SKM-1 treated with dmso at 0.1 percent for 144 hours (cell line): ENCODE results near the gene SYNE3.

Source experiments
- DNase-seq: peaks from one replicate; lab custom pipeline; 2025; ENCODE audit not compliant: unreplicated experiment; lab: John Stamatoyannopoulos, UW

Gene SYNE3

DNA sequence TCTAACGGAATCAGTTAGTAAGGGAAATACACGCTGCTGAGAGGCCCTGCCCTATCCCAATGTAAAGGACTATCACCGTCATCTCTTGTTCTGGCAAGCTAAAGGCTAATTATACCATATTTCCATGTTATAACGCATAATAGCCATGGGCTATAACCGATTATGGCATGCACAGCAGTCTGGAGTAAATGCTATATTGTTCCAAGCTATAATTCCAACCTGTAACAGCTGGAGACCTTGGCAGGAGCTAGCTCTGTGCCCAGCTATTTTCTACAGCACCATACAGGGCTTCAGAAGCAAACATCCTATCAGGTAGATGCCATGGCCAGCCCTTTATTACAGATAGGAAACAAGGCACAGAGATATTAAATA is 26.3 kb downstream of the SYNE3 start:
- no peak for DNase-seq

DNA sequence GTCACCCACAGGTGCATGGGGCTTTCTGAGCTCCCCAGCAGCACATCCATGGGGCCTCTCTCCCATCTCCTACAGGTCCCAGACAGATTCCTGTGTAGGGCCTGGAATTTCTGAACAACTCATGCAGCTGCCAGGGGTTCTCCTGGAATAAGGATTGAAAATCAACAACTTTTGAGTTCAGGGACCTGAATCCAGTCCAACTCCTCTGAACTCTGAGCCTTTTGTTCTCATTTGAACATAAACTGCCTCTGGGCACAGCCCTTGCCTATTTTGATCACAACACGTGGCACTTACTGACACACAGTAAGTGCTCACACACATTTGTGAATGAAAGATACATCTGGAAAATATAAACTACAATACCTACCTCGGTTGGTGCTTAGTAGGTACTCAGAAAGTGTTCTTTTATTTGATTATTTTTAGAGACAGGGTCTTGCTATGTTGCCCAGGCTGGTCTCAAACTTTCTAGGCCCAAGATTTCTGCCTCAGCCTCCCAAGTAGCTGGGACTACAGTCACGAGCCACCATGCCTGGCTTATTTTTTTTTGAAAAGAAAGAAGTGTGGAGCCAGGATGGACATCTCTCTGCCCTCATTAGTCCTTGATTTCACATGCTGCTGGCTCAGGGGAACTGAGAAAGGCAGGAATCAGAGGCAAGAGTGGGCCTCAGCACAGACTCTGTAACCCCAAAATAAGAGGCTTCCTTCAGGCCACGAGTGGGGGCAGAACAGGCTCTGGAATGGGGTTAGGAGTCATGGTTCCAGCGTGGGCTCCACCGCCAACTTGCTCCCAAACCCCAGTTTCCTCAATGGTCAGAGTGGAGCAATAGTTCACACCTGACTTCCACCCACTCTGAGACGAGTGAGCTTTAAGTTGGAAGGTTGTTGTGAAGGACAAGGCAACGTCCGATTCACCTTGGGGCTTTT is 27.0 kb downstream of the SYNE3 start:
- DNase-seq, result no peak

DNA sequence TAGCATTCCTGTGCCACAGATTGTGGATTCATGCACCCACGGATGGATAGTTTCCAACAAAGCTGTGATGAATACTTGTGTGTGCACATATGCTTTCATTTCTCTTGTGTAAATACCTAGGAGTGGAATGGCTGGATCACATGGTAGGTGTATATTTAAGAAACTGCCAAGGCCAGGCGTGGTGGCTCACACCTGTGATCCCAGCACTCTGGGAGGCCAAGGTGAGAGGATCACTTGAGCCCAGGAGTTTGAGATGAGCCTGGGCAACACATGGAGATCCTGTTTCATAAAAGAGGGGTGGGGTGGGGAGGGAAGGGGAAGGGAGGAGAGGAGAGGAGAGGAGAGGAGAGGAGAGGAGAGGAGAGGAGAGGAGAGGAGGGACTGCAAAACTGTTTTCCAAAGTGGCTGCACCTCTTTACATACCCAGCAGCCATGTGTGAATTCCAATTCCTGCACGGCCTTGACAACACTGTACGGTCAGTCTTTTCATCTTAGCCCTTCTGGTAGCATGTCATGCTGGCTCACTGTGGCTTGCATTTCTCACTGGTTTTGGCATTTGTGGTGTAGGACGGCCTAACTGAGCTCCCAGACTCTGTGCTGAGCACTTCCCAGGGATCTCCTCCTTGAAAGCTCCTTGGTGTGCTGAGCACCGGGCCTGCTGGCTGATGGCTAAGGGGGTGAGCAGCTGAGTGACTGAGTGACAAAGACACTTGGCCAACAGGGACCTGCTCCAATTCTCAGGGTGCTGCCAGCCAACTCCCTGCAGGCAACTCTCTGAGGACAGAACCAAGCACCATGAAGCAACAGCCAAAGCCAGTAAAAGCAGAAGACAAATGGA is 27.9 kb downstream of the SYNE3 start:
- no peak for DNase-seq

DNA sequence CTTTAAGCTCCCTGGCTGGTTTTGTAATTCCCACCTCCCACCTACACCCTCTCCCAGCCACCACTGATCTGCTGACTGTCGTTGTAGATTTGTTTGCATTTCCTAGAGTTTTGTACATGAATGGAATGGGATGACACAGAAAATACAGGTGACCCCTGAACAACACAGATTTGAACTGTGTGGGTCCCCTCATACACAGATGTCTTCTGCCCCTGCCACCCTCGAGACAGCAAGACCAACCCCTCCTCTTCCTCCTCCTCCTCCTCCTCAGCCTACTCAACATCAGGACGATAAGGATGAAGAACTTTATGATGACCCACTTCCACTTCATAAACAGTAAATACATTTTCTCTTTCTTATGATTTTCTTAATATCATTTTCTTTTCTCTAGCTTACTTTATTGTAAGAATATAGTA is 28.8 kb downstream of the SYNE3 start:
- DNase-seq, result no peak

DNA sequence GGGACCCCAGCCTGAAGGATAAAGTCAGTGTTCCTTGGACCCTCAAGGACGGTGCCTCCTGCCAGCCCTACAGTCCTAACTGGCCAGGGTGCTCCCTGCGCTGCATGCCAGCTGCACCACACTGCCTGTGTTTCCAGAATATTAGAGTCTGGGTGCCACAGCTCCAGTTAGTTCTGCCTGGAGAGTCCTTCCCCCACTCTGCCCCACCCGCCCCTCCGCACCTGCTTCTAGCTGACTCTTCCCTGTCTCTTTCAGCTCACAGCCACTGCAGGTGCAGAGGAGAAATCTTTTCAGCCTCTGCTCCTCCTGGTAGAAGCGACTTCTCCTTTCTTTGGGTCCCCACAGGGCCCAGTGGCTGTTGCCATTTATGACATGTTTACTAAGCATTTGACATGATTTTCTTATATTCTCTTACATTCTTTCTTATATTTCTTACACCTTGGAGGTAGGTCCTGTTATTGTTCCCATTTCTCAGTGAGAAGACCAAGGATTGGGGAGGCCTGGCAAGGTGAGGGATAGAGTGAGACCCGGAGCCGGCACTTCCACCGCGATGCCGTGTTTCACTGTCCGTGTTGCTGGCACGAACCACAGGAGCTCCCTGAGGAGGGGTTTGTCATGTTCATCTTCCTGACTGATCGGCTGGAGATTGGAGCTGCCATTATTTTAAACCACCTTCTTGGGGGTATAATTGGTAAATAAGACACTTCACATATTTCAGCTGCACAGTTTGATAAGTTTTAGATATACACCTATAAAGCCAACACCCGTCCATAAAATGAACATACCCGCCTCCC is 29.4 kb downstream of the SYNE3 start:
- DNase-seq, result no peak

DNA sequence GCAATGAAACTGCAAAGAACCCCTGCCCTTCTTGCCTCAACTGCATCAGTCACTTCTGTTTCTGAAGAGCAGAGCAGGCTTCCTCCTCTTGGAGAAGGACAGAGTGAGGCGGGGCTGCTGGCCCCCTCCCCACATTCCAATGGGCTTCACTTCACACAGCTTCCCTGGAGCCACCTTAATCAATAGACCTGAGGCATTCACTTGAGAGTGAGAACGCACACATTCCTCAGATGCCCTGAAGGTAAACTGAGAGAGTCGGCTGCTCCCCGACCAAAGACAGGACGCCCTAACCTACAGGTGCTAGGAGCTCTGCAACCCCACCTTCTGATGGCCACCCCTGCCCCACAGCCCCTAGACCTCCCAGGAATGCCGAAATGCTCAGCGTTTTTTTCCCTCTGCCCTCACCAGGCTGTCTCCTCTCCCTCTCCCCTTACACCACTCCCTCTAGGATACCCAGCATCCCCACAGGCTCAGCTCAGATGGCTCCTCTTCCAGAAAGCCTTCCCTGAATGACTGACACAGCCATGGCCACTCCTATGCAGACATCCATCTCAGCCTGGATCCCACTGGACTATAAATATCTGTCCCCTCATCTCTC is 31.1 kb downstream of the SYNE3 start:
- no peak for DNase-seq

DNA sequence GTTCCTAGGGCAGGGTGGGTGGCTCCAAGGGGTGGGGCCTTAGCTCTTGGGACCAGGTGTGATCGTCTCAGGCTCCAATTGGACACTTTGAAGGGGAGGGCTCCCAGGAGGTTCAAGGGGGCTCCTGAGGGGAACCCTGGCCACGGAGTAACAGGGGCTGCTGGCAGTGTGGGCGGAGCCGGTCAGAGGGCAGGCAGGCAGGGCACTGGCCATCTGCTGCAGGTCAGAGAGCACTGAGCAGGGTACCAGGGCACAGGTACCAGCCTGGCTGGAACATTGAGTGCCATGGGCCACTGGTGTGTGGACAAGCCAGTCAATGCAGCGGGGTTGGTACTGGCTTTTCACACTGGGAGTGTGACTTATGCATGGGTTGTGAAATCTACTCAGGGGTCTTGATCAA is 32.2 kb downstream of the SYNE3 start:
- no peak for DNase-seq

DNA sequence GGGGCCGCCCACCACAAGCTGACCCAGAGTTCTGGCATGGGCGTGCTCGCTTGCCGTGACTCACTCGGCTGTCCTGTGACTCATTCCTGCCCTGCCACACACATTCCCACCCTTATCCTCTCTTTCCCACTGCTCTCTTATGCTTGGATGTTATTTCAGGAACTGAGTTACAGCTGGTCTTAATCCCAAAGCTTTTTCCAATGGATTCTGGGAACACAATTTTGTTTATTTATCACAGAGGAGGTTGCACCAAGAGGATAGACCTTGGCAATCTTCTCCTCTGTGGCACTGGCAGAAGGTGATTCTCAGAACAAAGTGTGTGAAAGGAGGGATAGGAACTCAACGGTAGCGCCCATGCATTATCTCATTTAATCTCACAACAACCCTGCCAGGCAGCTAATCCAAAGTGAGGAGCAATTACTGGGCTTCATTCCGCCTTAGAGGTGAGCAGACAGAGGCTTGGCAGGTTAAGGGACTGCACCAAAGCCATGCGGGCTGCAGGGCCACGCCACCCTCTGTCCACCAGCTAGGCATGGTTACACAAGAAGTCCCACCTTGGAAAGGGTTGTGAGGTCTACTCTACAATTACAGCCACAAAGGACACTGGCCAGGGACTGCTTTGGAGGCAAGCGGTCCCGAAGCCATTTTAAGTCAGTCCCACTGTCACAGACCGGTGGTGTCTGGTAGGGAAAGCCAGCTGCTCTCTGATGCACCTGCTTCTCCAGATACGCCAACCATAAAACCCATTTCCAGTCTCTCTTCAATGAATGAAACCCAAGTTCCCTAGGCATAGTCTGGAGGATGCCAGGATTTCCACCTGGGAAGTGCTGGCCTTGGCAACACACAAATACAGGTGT is 32.9 kb downstream of the SYNE3 start:
- no peak for DNase-seq

DNA sequence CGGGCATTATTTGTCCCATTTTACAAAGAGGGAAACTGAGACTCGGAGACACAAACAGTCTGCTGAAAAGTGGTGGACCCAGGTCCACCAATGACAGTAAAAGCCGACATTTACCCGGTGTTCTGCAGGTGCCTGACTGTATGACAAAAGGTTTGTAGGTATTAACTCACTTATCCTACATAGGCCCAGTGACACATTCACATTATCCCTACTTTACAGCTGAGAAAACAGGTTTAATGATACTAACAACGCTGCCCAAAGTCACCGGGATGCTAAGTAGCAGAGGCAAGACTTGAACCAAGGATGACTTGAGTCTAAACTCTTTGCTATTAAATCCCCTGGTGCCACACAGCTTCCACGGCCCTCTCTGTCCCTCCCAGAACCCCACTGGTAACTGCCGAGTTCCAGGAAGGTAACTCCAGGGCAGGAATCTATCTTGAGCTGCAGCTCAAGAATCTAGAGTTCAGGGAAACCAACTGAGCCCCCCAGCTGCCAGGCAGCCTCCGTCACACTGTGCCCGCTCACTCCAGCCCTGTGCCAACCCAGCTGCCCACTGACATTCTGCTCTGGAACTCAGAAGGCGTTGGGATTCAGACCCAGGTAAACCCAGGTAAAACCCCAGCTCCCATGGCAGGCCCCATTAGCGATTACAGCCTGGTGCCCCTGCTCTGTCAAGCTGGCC is 33.7 kb downstream of the SYNE3 start:
- no peak for DNase-seq

DNA sequence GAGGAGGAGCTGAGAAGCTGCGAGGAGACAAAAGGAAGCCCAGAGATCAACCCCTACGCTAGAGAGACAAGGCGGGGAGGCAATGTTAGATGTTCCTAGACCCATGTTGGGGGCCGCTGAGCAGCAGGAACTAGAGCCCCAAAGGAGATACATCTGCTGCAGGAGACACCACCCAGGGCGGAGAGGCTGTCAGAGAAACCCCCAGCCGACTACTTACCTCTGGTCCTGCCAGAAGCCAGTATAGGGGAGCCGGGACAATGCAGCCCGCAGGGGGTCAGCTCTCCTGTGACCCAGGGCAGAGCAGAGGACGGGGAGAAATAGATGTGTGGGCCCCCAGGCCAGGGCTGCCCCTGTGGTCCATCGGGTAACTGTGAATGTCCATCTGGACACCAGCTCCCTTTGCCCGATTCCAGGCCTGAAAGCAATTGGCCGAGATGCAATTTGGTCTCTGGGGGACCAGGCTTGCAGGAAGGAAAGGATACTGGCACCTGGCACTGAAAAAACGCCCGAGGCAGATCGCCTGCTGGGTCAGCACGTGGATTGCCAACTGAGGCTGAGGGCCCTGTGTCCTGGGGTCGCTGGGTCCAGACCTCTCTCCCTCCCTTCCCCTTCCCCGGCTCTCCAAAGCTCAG is 34.9 kb downstream of the SYNE3 start:
- no peak for DNase-seq

DNA sequence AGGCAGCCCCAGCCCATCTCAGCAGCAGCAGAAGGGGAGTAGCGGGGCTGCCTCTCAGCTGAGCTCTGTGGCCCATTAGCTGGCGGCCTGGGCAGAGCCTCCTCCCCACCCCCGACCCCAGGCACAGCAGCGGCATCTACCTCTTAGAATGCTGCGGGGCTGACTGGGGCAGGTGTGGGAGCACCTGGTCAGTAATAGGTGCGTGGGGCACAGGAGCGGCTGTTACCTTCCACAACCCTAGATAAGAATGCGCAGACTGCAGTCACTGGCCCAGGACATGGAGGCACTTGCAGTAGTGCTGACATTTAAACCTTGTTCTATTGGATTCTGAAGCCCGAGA is 35.6 kb downstream of the SYNE3 start:
- no peak for DNase-seq

DNA sequence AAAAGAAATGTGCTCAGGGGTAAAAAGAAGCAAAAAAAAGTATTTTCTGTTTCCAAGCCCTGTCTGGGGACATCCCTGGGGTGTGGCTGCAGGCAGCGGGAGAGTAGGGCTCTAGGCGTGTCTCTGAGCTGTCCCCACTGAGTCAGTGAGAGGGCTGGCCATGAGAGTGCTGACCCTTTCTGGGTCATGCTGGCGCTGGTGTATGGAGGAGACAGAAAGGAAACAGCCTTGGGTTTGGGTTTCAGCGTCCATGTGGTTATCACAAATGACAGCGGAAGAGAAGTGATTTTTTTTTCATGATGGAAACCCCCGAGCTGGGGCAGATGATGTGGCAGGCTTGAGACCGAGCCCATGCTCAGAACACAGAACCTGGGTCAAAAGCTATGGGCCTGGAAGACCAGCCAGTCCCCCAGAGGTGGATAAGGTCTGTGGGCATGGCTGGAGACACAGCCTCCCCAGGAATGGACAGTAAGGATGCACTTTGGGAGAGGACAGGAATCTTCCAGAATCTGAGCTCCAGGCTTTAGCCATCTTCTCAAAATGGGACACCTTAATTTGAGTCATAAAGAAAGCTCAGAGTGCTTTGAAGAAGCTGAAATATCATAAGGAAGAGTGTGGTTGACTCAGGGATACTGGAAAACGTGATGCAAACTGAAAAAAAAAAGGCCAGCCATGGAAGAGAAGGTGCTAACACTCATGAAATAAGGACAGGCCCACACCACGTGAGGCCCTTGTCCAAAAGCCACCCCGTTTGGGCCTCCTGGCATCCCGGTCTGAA is 36.2 kb downstream of the SYNE3 start:
- DNase-seq, result no peak

DNA sequence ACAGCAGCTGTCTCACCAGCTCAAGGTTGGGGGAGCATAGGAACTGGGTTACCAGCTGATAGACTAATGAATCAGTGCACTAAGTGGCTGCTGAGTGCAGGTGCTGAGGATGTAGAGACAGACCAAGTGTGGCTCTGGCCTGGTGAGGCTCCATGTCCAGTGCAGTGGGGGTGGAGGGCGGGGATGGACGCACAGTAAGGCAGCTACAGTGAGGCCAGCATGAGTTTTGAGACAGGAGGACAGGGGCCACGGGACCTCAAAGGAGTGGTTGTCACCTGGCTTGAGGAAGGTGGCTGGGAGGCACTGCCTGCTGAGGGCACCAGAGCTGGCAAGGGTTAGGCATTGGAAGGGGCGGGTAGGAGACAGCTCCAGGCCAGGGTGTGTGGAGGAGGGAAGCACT is 37.0 kb downstream of the SYNE3 start:
- no peak for DNase-seq

DNA sequence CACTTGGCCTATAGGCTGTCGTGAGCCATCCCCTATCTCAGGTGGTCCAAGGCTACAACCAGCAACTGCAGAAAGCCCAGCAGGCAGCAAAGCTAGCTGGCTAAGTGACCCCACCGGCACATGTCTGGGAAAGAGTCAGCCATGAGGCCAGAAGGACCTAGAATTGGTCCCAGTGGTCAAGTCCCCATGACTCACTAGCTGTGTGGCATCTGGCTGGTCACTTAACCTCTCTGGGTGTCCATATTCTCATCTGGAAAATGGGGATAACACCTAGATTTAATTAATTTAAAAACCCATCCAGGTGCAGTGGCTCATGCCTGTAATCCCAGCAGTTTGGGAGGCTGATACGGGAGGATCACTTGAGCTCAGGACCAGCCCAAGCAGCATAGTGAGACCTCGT is 37.6 kb downstream of the SYNE3 start:
- DNase-seq, result no peak

DNA sequence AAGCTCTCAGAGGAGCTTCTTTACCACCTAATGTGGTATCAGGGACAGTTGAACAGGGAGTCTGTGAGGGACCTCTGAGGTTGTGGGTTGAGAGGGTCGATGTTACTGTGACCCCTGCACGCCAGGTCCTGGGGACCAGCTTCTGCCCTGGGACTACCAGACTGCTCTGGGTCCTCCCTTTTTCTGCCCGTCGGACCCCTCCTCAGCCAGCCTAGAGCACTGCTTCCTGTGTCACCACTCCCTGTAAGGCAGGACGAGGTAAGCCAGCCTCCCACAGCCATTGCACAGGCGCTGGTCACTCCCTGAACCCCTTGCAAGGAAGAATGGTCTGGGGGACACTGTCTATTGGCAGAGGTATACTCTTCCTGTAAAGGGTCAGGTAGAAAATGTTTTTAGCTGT is 38.1 kb downstream of the SYNE3 start:
- DNase-seq, result no peak

DNA sequence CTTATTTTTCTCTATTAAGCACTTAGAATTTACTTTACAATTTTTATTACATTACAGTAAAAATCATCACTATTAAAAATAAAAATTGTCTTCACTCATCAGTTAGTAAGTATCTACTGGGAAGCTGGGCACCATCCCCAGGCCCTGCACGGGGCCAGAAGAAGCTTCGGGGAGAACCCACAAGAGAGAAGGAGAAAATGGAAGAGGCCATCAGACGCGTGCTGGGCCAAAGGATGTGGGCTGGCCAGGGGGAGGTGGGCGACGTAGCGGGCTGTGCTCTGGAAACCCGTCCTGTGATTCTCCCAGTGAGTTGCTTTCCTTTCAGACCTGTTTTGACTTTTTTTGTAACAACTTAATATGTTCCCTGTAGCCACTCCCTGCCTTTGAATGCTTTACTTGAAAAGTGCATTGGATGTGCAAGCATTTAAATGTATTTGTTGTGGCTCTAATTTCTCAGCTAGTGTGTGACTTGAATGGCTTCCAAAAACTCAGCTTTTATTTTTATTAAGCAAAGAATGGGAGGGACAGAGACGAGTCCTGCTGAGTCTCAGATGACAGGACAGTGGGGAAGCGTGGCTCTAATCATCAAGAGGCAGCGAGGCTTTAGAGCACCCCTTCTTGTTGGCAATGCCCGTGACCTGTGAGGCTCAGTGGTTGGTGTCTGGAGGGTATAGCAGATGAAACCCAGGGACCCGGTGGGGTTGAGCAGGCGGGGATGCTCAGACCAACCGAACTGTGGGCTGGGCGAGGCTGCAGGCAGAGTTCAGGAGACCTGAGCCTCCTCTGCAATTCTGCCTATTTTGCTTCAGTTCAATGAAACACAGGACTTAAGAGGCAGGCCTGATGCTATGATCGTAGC is 38.8 kb downstream of the SYNE3 start:
- no peak for DNase-seq

DNA sequence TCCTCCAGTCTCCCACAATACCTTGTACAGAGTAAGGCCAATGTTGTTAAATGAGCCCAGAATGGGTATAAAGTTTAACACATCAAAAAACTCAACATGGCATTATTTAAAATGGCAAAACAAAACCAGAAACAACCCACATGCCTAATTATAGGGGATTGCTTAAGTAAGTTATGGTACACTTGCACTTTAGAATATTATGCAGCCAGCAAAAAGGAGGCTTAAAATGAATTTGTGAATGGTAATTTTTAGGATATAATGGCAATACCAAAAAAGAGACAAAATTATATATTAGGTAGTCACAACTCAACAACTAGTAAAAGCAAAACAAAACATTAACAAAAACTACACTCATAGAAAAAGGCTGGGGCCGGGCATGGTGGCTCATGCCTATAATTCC is 39.7 kb downstream of the SYNE3 start:
- DNase-seq, result no peak
